ENCODE results near the gene WDR37.

DNA sequence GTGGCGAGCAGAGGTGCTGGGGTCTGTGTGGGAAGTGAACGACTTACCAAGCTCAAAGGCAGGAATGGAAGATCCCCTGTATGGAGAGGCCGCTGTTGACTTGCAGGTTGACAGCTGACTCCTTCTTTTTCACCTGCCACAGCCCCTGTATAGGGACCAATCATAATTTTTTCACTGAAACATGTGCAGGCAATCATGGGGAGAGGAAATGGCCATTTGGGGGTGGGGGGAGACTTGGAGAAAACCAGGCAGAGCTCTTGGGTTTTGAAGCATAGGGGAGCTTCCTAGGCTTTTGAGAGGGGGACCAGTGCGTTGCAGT lies 101.4 kb downstream of the WDR37 start:
- TF ChIP-seq, protein P1, sequence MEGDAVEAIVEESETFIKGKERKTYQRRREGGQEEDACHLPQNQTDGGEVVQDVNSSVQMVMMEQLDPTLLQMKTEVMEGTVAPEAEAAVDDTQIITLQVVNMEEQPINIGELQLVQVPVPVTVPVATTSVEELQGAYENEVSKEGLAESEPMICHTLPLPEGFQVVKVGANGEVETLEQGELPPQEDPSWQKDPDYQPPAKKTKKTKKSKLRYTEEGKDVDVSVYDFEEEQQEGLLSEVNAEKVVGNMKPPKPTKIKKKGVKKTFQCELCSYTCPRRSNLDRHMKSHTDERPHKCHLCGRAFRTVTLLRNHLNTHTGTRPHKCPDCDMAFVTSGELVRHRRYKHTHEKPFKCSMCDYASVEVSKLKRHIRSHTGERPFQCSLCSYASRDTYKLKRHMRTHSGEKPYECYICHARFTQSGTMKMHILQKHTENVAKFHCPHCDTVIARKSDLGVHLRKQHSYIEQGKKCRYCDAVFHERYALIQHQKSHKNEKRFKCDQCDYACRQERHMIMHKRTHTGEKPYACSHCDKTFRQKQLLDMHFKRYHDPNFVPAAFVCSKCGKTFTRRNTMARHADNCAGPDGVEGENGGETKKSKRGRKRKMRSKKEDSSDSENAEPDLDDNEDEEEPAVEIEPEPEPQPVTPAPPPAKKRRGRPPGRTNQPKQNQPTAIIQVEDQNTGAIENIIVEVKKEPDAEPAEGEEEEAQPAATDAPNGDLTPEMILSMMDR (IDR thresholded peaks at IDR 0.05 in 8 of 11, conservative IDR thresholded peaks at IDR 0.05 in 3 of 11): no peak
- TF ChIP-seq POLR2AphosphoS5 (IDR thresholded peaks at IDR 0.05): no peak
